ENCODE measurements around the gene FAM234B.

FAM234B gene

DNA sequence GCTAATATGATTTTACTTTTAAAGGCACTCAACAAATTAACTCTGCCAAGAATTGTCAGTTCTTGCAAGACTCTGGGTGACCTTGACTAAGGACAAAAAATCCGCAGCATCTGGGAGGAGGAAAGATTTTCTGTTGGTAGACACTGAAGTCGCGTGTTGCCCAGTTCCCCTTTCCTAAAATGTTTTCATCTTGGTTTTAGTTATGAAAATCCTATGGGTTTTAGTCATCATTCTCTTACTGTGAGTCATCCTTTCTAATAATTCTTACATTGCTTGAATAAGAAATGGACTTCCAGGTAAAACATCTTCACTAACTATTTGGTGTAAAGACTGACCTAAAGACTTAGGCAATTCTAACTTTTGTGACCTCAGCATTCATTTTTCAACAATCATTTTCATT is 50.2 kb downstream of the FAM234B start:
- DNase-seq: no peak

- no peak for DNase-seq
These were observed 51.2 kb downstream of the FAM234B start for GRCh38 chr12:13095266-13095995.

- no peak for DNase-seq
These were observed 53.4 kb downstream of the FAM234B start for GRCh38 chr12:13097491-13098011.

- no peak for DNase-seq
These were observed 55.1 kb downstream of the FAM234B start for GRCh38 chr12:13099066-13099843.

- no peak for DNase-seq
These were observed 55.8 kb downstream of the FAM234B start for GRCh38 chr12:13099844-13100604.

DNA sequence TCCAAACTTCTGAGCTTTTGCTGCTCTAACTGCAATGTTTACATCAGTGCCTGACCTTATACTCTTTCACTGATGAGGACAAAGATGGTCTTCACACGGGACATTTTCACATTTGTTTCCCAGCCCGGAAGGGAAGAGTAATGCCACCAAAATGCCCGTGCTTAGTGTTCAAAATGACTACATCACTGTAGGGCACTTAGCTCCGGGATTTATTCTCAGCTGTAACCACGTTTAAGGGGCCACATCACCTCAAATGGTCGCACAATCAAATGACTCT is 56.4 kb downstream of the FAM234B start:
- DNase-seq: no peak

DNA sequence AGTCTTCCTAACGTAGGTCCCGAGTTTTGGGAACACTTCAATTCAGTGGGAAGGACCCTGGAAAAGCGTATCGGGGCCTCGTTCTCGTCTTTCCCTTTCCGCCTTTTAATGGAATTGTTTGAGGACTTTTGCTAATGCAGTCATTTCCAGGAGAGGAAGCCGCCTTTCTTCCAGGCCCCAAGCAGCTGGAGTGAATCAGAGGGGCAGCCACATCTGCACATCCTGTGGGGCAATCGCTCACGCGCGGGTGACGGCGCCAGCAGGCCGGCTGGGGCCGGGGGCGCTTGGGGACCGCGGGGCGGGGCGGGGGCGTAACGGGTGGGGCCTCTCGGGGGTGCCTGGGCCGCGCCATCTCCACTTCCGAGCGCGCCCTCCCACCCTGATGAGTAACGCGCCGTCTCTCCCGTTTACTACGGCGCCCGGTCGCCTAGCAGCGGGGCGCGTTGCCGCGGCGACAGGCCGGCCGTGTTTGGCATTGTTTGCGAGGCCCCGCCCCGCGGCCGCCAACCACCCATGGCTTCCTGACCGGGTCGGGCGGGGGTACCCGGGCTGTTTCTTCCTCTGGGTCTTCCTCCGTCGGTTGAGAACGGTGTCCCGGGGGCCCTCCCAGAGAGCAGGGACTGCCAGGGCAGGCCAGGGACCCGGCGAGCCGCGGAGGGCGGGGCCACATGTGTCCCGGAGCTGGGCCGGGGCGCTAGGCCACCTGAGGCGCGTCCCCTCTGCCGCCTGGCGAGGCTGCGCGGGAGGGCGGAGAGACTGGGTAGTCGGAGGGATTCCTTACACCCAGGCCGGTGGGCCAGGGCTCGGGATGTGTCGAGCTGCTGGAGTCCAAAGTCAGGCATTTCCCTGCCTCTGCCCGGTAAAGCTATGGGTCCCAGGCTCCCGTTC is 56.9 kb downstream of the FAM234B start:
- DNase-seq: peak; percentile 72 to 91 (median 84)

DNA sequence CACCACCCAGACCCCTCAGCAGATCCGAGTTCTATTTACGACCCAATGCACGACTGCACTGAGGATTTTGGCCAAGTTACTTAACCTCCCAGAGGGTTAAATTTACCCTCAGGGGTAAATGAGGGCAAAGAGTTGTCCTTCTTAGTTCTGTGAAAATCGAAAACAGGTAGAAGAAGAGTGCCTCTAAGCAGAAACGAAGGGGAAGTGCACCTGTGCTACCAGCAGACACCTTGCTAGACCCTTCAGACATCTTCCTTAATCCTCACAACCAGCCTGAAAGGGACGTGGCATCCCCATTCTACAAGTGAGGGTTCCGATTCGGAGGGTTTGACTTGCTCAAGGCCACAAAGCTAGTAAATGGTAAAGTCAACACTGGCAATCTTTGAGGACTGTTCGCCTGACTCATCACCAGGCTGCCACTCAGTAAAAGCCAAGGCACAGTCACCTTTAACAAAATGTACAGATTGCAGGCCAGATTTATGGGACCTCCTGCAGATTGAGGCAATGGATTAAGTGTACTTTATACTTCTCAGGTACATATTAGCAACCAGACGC is 57.7 kb downstream of the FAM234B start:
- no peak for DNase-seq

DNA sequence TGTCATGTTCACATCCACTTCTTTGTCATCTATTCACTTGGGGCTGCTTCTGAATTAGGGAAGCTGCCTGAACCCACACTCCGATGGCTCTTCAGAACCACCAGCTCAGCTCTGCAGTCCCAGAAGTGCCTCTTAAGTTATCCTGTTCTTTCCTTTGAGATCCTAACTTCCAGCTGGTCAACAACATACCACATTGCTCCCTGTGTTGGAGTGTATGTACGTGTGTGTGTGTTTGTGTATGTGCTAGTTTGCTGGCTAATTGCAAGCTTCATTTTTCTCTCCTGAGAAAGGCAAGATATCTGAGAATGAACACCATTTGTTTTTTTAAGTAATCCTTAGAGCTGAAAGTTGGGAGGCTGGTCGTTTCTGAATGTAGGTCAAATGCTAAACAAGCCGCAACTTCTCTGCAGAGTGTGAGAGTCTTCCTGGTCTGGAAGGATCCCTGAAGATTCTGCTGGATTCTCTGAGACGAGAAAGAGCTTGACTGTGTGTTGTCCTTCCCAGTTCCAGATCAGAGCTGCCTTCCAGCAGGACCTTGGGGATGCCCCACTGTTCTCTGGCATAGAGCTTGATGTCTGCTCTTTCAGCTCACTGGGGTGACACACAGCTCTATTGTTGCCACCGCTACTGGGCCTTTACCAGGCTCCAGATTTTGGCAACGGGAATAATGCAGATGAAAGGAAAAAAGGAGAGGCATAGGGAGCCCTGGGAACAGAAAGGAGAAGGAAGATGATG is 58.4 kb downstream of the FAM234B start:
- DNase-seq: no peak

DNA sequence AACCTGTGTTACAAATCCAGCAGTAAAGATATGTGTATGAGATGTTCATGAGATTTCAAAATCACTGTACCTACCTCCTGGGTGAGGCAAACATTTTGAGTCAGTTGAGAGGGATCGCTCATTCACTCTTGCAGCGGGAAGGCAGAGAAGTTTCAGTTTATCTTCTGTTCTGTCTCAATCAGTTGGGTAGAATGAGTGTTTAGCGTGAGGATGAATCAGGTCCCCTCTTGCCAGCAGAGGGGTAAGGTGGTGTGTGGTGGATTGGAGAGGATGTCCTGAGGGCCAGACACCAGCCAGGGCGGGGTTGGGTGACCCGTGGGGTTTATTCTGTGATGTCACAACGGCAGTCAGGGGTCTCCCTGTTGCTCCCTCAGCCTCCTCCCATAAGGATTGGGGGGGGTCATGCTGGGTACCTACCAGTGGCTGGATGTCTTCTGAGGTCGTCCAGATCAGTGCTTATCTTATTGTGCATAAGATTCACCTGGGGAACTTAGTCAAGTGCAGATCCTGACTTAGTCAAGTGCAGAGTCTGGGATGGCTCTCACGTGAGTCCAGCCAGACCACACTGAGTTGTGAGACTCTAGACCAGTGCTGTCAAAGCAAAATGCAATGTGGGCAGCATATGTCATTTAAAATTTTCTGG is 59.3 kb downstream of the FAM234B start, which contains the start of gene GSG1:
TSS of gene GSG1 (minus strand) at position 277 of the 643 bp plus-strand sequence. CDS start at position 122, 155 bp downstream.
- DNase-seq: peak in 1 of 4 experiments; percentile 8

DNA sequence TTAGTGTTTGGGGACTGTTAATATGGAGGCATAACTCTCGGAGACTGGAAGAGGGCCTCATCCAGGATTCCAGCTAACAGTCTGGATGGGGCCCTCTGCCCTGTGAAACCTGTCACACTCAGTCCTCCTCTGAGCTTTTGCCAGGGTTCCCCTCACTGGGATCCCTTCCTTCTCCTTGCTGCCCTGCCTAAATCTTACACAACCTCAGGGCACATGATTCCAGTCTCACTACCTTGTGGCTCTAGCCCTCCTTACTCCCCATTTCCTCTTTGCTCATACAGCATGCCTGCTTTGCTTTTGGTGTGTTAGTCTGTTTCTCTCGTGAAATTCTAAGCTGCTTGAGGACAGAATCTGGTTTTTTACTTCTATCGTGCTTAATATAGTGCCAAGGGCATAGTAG is 60.2 kb downstream of the FAM234B start:
- DNase-seq: no peak

GRCh38 chr12:13105781-13106180 is 61.6 kb downstream of the FAM234B start:
- DNase-seq: no peak

DNA sequence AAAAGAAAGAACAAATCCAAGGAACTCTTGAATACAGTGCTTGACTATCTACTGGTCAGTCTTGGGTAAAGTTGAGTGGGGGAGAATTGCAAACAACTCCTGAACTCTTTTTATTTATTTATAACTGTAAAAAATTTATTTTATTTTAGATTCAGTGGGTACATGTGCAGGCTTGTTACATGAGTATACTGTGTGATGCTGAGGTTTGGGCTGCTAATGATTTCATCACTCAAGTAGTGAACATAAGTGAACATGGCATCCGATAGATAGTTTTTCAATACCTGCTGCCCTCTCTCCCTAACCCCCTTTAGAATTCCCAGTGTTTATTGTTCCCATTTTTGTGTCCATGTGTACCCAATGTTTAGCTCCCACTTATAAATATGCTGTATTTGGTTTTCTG is 62.5 kb downstream of the FAM234B start:
- DNase-seq: no peak

- no peak for DNase-seq
These were observed 68.8 kb downstream of the FAM234B start for GRCh38 chr12:13112968-13113367.

GRCh38 chr12:13114251-13115052 is 70.3 kb downstream of the FAM234B start:
- no peak for DNase-seq

- DNase-seq: no peak
These were observed 72.1 kb downstream of the FAM234B start for GRCh38 chr12:13116259-13116658.

DNA sequence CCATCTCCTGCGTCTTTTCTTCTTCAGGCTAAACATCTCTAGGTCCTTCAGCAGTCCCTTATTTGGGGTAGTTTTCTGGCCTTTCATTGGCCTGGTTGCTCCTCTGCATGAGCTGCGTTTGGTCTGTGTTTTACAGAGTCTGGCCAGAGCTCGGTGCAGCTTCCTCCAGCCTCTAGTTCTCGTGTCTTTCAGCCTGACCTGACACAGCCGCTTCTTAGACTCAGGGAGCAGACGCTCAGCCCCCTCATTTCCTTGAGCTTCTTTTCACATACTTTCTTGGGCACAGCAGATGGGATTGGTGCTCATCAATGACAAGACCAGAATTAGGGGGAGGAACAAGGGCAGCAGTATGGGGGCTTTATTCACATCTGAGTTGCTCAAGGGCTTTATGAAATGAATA is 72.8 kb downstream of the FAM234B start:
- DNase-seq: no peak

DNA sequence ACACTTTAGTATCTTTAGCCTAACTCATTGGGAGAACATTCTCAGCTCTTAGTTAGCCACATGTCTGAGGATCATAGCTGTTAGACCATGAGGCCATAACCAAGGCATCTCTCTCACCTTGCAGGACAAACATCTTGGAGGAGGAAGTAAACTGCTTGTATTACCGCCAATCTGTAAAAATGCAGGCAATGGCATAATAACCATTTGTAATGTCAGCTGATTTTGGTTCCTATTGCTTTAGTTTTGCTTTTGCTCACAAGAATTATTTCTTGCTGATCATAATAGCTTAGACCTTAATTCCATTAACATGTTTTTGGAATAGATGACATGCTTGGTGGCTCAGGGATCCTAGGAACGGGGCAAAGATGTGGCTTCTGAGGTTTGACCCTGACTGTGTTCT is 75.6 kb downstream of the FAM234B start:
- no peak for DNase-seq

- no peak for DNase-seq
These were observed 76.2 kb downstream of the FAM234B start for GRCh38 chr12:13120413-13120812.

- no peak for DNase-seq
These were observed 77.4 kb downstream of the FAM234B start for GRCh38 chr12:13121568-13121967.

All from activated CD4-positive, CD25-positive, alpha-beta regulatory T cell (primary cell).